Colonic mucosa (tissue), 4 donors: ENCODE data around the gene HCN4. TPM values are rescaled to one million over a fixed set of nuclear protein-coding genes. Genes with fewer than 3 reads are reported as not detected.

Source experiments
- DNase-seq: peaks from one replicate; pipeline ENCODE4 v3.0.0-alpha.2; 2020
- H3K27ac ChIP-seq: fragments of 200-600 bp; one replicate; pipeline ENCODE4 v1.8.0; 2021
- H3K27me3 ChIP-seq: fragments of 200-600 bp; one replicate; pipeline ENCODE4 v1.8.0; 2021
- H3K36me3 ChIP-seq: fragments of 200-600 bp; one replicate; pipeline ENCODE4 v1.8.0; 2021
- H3K4me1 ChIP-seq: fragments of 200-600 bp; one replicate; pipeline ENCODE4 v1.8.0; 2021; ENCODE audit warnings: mild to moderate bottlenecking
- H3K4me3 ChIP-seq: fragments of 200-600 bp; one replicate; pipeline ENCODE4 v1.8.0; 2021
- H3K9ac ChIP-seq, 2 donors: one replicate each; pipeline ENCODE4 v1.7.0; 2013; ENCODE audit warnings: control low read depth in 2 of 2, low read depth in 2 of 2, low read length in 2 of 2
- H3K9me3 ChIP-seq: fragments of 200-600 bp; one replicate; pipeline ENCODE4 v1.8.0; 2021
- CTCF ChIP-seq: fragments of 200-600 bp; IDR thresholded peaks from one replicate; pipeline ENCODE4 v1.8.0; 2022; ENCODE audit warnings: antibody characterized with exemption, mild to moderate bottlenecking
- intact Hi-C: fragments of 100-400 bp; cut with DNase I; formaldehyde crosslinking; loops from one replicate; pipeline ENCODE4 v1.14.1; 2022
- total RNA-seq, 2 donors: library from RNA; stranded (reverse); fragmentation: NEBNext Ultra II Directional in 1 of 2; extraction: Animal tissue kit (Norgen Biotek cat#: 25700) in 1 of 2; gene quantifications; one replicate each; pipeline ENCODE4 v1.2.1, GENCODE V29; 2021
- donor health status: healthy.
- donor health status: DM: no; HTN: no; CAD: no.
- donor health status: DM: no; HTN: no; CAD: no.

HCN4 gene
- total RNA-seq, 2 donors from 2014 or later: 0.08 to 0.10 TPM

- Histone ChIP-seq H3K27me3 (peaks cover 55% of the 10 kb centered on the region), H3K9ac (no peak overlapping the region), H3K27ac (no peak overlapping the region), H3K4me1 (no peaks in the 10 kb centered on the region), H3K36me3 (no peaks in the 10 kb centered on the region), H3K4me3 (no peak overlapping the region), H3K9me3 (no peaks in the 10 kb centered on the region)
- intact Hi-C loops: no loop called here
- DNase-seq: no peak
- TF ChIP-seq CTCF: no peak
Measured at GRCh38 chr15:73370151-73370550, 1.4 kb upstream of the HCN4 start.

- no peak for DNase-seq
- Histone ChIP-seq H3K36me3 (no peaks in the 10 kb centered on the region), H3K9me3 (no peaks in the 10 kb centered on the region), H3K27ac (no peak overlapping the region), H3K27me3 (peaks cover 55% of the 10 kb centered on the region), H3K9ac (no peak overlapping the region), H3K4me1 (no peaks in the 10 kb centered on the region), H3K4me3 (no peak overlapping the region)
- no peak for TF ChIP-seq CTCF
- intact Hi-C loops: no loop called here
Measured at GRCh38 chr15:73369154-73369694, 466 bp upstream of the HCN4 start.

GRCh38 chr15:73367624-73368300 lies 996 bp downstream of the HCN4 start:
- intact Hi-C loops: no loop called here
- DNase-seq: no peak
- Histone ChIP-seq H3K4me3 (peak overlapping the region; percentile 28), H3K9ac (no peak overlapping the region), H3K9me3 (no peaks in the 10 kb centered on the region), H3K36me3 (no peaks in the 10 kb centered on the region), H3K4me1 (no peaks in the 10 kb centered on the region), H3K27me3 (peaks cover 55% of the 10 kb centered on the region), H3K27ac (no peak overlapping the region)
- no peak for TF ChIP-seq CTCF

GRCh38 chr15:73366766-73367623 lies 1.8 kb downstream of the HCN4 start:
- intact Hi-C loops: no loop called here
- Histone ChIP-seq H3K27me3 (peaks cover 55% of the 10 kb centered on the region), H3K9me3 (no peaks in the 10 kb centered on the region), H3K36me3 (no peaks in the 10 kb centered on the region), H3K4me3 (no peak overlapping the region), H3K27ac (no peak overlapping the region), H3K4me1 (no peaks in the 10 kb centered on the region), H3K9ac (no peak overlapping the region)
- TF ChIP-seq CTCF: no peak
- no peak for DNase-seq

- H3K27ac ChIP-seq: no peak overlapping the region
- TF ChIP-seq CTCF: no peak
- no peak overlapping the region for H3K4me3 ChIP-seq
- H3K9ac ChIP-seq: no peak overlapping the region
- no peaks in the 10 kb centered on the region for H3K9me3 ChIP-seq
- H3K36me3 ChIP-seq: no peaks in the 10 kb centered on the region
- intact Hi-C loops: no loop called here
- DNase-seq: no peak
- no peaks in the 10 kb centered on the region for H3K4me1 ChIP-seq
- peaks cover 28% of the 10 kb centered on the region for H3K27me3 ChIP-seq
Measured at GRCh38 chr15:73364070-73364469, 4.7 kb downstream of the HCN4 start.
